HG03575 (cell line): ENCODE measurements around the gene STEAP1B.
A peak's percentile ranks its signal among the peaks of the same experiment; 100 is the strongest.
"Not testable (repeated sequence)": the region's sequence is repeated elsewhere in the genome, so short reads cannot be mapped to it uniquely, and the experiment has no call there.

Source experiments
- ATAC-seq: cut with Tn5 transposase; IDR thresholded peaks from one replicate; pipeline ENCODE4 v1.9.1; 2021; ENCODE audit not compliant: unreplicated experiment, insufficient number of reproducible peaks, low FRiP score; ENCODE audit errors: extremely low read depth

STEAP1B gene

DNA sequence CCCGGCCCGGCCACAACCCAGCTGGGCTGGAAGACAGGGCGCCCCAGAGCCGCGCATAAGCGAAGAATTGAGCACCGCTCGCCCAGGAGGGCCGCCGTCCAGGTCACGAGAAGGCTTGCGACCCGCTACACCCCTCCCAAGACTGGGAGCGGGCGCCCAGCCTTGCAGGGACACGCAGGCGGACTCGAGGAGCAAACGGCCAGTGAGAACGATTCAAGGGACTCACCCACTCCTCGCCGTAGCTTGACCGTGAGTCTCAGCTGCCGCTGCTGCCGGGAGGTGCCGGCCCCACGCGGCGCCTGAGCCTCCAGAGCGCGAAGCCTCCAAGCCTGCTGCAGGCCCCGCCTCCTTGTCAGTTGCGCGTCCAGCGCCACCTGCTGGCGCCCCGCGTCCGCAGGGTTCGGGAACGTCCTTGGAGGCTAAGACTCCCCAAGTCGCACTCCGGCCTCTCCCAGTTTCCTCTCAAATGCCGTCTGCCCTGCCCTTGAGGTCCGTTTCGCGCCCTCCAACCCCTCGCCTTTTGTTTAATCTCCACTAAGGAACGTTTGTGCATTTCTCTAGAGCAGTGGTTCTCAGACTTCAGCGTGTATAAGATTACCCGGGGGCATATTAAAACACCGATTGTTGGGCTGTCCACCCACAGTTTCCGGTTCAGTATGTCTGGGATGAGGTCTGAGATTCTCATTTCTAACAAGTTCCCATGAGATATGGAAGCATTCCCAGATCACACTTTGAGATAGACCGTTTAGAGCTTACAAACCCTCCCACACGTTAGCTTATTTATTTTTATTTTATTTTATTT, at the start of gene STEAP1B:
TSS of gene STEAP1B (minus strand) at position 301 of the 802 bp plus-strand sequence. CDS start 5,333 bp downstream, outside the sequence.
- ATAC-seq, result peak; percentile 67

DNA sequence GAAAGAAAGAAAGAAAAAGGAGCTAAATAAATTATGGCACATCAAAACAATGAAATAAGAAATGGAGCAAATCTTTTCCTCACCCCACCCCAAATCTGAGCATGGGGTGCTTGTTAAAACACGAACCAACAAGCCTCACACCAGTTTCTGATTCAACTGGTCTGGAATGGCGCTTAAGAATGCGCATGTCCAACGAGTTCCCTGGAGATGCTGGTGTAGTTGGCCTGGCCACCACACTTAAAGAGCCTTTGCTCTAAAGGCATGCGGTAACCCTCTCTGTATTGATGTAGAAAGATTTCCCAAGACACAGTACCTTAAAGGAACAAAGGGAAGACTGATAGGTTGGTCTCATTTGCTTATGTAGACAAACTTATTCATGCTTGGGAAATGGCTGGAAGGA, 49.1 kb upstream of the STEAP1B start:
- ATAC-seq, result no peak

DNA sequence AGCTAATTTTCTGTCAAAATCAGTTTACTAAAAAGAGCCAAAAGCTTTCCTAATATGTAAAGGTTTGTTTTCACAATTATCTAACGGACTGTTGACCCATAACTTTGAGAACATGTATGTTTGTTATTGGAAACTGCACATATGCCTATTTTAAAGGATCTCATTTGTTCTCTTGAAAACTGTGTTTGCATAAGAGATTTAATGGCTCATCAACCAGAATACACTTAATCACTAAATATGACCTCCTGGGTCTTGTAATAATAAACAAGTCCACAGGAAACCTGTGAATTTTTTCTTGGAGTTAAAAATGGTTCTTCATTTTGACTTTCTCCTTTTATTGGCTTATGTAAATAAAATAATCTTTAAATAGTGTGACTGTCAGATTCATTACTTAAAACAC, 48.3 kb upstream of the STEAP1B start:
- ATAC-seq, result no peak

DNA sequence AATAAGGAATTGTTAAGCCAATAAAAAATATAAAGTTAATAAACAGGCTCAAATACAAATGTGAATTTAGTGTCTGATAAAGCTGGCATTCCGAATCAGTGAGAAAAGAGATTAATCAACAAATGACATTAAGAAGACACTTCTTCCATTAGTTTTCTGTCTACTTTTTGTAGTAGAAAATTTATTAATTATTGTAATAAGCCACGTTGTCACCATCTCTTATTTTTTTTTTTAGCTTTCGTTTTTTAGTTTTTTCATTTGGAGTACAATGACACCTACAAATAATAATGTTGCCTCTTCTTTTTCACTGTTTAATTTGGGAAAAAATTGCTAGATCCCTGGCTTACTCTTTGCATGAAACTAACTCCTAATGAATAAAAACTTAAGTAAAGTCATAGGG, 46.8 kb upstream of the STEAP1B start:
- no peak for ATAC-seq

DNA sequence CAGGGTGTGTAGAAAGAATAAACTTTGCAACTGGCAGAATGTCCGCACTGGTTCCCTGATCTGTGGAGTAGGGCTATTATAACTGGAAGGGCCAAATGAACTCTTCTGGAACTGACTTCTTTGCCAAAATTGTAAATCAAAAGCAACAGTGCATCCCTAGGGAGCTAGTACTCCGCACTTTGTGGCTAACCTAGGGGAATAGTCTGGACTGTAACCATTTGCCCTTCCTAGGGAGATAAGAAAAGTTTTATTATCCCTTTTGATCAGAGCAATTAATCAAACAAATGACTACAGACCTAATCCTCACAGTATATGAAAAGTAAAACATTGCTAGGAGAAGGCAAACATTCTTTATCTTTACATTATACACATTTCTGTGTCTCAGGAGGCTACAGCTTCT, 45.5 kb upstream of the STEAP1B start:
- no peak for ATAC-seq

DNA sequence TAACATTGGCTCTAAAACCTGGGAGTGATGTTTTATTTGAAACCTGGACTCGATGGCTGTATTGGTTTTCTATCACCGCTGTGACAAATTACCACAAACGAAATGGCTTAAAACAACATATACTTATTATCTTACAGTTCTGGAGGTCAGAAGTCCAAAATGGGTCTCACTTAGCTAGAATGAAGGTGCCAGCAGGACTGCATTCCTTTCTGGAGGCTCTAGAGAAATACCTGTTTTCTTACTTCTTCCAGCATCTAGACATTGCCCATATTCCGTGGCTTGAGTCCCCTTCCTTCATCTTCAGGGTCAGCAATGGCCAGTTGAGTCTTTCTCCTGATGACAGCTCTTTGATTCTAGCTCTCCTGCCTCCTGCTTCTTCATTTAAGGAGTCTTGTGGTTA, 44.3 kb upstream of the STEAP1B start:
- no peak for ATAC-seq

DNA sequence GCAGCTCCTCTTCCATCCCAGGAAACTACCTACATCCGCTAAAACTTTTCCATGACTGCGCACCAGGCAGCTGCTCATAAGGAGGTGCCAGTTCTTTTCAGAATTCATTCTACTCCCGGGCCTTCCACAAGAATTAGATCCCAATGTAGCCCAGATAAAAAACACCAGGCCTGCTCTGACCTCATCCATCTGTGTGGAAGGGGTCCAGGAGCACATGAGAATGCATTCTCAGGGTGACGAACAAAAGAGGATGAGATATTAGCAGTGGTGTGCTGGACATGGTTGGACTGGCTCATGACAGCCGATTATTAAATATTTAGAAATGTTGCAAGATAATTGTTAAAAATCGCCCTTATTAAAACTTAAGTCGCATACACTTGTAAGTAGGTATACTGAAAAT, 43.2 kb upstream of the STEAP1B start:
- ATAC-seq, result no peak

DNA sequence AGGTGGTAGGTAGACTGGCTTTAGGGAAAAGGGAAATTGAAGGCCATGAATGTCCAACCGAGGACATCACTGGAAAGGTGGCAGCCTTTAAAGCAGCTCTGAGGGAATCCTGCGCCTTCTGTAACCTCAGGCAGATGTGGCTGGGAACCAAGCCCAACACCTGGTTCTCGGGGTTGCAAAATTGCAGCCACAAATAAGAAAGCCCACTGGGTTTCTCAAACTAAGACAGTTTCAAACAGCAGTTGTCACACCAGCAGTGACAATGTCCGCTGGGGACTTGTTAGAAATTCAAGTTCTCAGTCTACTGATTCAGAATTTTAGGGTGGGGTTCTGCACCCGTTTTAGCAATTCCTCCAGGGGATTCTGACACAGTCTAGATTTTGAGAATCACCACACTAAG, 42.7 kb upstream of the STEAP1B start:
- ATAC-seq, result no peak

DNA sequence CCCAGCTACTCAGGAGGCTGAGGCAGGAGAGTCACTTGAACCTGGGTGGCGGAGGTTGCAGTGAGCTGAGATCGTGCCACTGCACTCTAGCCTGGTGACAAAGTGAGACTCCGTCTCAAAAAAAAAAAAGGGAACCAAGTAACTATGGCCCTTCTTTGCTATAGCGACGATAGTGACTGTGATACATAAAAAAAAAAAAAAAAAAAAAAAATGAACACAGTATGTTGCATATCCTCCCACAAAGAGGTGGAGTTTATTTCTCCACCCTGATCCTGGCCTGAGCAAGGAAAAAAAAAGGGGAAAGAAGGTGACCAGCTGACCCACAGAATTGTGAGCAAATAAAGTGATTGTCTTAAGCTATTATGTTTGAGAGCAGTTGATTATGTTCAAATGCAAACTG, 42.3 kb upstream of the STEAP1B start:
- ATAC-seq, result no peak

DNA sequence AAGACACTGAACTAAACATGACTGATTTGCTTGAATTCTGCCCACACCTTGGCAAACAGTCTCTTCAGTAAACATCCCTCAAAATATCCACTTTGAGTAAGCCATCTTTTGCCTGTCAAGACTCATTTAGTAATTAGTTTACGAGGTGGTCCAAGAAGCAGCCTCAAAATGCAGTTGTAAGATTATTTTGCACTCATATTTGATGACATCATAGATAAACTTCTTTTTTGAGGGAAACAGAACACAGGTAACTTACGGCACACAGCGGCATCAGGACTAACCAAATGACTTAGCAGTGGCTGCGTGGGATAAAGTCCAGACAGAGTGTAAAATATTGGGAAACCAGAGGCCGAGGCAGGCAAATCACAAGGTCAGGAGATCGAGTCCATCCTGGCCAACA, 41.8 kb upstream of the STEAP1B start:
- no peak for ATAC-seq

DNA sequence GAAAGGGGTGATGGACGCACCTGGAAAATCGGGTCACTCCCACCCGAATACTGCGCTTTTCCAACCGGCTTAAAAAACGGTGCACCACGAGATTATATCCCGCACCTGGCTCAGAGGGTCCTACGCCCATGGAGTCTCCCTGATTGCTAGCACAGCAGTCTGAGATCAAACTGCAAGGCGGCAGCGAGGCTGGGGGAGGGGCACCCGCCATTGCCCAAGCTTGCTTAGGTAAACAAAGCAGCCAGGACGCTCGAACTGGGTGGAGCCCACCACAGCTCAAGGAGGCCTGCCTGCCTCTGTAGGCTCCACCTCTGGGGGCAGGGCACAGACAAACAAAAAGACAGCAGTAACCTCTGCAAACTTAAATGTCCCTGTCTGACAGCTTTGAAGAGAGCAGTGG, 28.5 kb upstream of the STEAP1B start:
- ATAC-seq, result not testable (repeated sequence)

DNA sequence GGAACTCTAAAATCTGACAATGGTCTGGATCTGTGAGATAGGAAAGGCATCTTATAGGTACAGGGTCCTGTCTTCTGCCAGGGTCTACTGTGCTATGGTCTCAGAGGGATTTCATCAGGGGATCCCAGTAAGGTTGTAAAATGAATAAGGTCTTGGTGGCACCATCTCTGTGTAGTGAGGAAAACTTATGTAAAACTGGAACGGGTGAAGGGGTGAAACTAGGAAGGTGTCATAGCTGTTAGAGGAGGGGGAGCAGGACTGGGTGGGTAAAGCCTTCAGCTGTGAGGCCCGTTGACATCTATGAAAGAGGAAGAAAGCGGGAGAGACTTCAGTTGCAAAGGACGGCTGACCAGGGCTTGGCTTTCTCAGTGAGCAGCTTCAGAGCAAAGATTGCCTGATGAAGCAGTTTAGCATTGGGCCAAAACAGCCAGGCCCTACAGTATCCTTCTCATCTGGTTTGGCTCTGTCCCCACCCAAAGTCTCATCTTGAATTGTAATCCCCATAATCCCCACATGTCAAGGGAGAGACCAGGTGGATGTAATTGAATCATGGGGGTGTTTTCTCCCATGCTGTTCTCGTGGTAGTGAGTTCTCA, 24.5 kb upstream of the STEAP1B start:
- ATAC-seq, result not testable (repeated sequence)

DNA sequence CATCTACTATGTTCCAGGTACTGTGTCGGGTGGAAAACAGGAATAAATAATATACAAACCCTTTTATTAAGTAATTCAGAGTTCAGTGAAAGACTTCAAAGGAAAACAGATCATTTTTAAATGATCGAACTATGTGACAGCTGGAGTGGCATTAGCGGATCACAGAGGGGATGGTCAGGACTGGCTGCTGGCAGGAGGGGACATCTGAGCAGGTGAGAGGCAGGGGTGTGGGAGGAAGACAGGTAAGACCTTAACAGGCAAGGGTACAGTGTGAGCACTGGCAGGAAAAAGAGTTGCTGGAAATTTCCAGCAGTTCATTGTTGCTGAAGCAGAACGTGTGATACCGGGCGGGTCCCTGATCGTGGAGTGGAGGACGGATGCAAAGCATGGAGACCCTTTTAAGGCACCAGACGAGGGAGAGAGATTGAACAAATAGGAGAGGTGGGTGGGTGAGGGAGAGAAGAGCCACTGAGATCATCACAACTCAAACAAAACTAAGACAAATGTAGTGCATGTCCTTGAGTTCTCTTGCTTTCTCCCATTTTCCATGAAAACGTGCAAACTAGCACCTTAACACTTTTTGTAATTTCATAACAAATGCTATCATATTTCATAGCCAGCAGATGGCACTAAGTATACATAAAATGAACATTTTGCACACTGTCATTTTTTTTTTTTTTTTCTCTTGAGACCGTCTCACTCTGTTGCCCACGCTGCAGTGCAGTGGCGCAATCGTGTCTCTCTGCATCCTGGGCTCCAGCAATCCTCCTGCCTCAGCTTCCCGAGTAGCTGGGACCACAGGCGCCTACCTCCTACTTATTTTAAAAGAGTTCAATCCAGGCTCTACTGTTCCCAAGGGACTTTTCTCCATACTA, 23.7 kb upstream of the STEAP1B start:
- ATAC-seq, result not testable (repeated sequence)

DNA sequence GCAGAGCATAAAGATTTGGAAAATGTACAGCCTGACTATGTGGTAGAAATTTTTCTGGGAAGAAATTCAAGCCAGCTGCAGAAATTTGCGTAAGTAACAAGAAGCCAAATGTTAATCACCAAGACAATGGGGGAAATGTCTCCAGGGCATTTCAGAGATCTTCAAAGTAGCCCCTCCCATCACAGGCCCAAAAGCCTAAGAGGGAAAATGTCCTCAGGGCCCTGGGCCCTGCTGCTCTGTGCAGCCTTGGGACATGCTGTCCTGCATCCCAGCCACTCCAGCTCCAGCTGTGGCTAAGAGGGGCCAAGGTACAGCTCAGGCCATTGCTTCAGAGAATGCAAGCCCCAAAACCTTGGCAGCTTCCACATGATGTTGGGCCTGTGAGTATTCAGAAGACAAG, 19.6 kb upstream of the STEAP1B start:
- ATAC-seq, result not testable (repeated sequence)

DNA sequence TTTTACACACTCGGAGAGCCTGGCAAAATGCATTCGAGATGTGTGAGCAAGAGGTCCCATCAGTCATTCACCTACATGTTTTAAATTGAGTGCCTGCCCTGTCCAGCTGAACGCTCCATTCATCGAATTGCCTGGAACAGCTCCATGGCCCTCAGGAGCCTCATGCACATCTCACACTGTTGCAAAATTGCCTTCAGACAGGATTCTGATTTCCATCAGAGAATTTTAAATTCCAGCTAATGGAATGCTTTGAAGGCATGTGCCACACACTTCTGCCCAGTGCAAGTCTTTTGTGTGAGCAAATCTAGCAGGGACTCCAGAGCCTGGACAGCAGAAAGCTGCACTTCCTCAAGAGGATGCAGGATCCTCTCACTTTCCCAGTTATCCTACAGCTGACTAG, 17.0 kb upstream of the STEAP1B start:
- ATAC-seq, result not testable (repeated sequence)

DNA sequence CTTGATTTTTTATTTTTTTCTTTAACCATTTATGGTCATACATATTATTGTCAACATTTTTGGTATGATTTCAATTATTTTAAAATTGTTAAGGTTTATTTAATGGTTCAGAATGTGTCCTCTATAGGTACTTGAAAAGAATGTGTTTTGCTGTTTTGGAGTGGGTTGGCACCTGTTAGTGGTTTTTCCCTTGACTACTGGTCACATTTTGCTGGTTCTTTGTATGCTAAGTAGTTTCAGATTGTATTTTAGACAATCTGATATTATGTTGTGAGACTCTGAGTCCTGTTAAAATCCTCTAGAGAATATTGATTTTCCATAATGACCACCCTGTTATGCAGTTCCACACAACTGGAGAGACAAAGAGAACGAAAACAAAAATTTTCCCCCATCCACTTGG, 15.0 kb upstream of the STEAP1B start:
- ATAC-seq, result not testable (repeated sequence)

DNA sequence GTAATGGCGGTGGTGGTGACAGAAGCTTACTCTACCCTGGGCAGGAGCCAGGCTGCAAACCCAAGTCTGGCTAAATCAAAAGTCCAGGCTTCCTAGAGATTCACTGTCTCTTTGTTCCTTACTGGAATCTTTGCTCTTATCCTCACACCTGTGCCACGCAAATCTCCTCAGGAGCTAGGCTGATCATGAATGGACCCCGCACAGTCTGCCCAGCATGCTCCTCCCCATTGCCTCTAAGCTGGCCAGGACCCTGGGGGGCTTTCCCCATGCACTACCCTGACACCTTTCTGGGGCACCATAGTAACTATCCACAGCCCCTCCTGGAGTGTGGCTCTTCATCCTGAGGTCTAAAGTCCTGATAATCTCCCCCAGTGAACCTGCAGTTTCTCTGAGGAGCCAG, 7.3 kb upstream of the STEAP1B start:
- ATAC-seq, result not testable (repeated sequence)

DNA sequence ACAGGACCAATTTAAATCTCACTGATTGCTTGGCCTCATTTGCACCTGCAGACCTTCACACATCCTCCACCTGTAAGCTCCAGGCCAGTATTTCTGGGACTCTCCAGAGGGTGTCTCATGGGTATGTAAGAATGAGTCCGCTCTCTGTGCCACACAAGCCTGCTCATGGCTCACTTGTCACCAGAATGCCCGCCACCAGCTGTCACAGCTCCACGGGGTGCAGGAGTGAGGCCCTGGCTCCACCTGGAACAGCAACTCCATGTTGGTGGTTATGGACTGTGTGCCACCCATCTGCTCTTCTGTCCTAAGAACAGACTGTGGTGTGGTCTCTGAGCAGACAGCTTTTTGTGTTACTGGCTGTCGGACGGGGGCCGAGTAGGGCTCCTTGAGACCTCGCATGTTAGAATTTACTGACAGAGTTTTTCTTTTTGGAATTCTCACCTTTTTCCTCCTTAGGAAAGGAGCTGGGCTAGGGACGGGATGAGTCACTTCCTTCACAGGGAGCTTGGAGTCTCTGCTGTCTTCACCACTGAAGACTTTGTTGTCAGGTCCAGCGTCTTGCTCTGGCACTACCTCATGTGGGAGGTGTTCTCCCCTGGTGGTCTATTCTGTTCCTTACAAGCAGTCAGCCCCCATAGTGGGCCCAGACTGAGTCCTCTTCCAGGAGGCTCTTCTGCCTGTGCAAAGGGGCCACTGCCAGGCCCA, 6.5 kb upstream of the STEAP1B start:
- ATAC-seq, result not testable (repeated sequence)

DNA sequence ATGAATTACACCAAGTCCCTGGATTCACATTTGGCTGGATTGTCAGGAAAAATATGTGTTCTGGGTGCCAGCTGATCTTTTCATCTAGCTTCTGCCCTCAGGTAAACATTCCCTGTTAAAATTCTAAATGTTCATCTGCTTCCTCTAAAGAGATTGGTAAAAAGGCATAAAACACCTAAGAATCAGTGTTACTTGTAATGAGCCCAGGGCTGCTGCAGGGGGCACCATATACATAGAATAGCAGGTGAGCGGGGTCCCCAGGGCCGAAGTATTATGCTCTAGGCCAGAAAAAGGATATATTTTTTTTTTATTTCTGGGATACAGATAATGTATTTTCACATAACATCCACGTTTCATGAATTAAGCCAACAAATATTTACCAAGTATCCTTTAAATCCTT, 4.5 kb upstream of the STEAP1B start:
- ATAC-seq, result not testable (repeated sequence)
